Liver (tissue), 3 donors: ENCODE measurements around the gene ZBTB17.

Experiments used
- ATF3 ChIP-seq: IDR thresholded peaks from 2 replicates; pipeline ENCODE4 v1.6.1; 2016; ENCODE audit warnings: antibody characterized with exemption
- CTCF ChIP-seq: fragments of 150-350 bp; IDR thresholded peaks from 2 replicates; pipeline ENCODE4 v1.5.1; 2017; ENCODE audit warnings: improper control_type of control experiment, low read depth, low read length; ENCODE audit not compliant: missing input control
- EGR1 ChIP-seq, 2 donors: IDR thresholded peaks; 2 replicates each; pipeline ENCODE4 v1.6.1; 2016 to 2018; ENCODE audit warnings: antibody characterized with exemption in 2 of 2, low read depth in 2 of 2
- GABPA ChIP-seq, 2 donors: IDR thresholded peaks in 1 of 2; conservative IDR thresholded peaks in 1 of 2; 2 replicates each; pipeline ENCODE4 v1.6.1; 2016; ENCODE audit warnings: antibody characterized with exemption in 2 of 2, mild to moderate bottlenecking in 1 of 2, moderate library complexity in 1 of 2
- HNF4G ChIP-seq: IDR thresholded peaks from 2 replicates; pipeline ENCODE4 v1.6.1; 2016; ENCODE audit warnings: antibody characterized with exemption
- JUND ChIP-seq, 2 donors: IDR thresholded peaks; 2 replicates each; pipeline ENCODE4 v1.6.1; 2016; ENCODE audit warnings: antibody characterized with exemption in 2 of 2
- MAX ChIP-seq: IDR thresholded peaks from 2 replicates; pipeline ENCODE4 v1.6.1; 2016; ENCODE audit warnings: antibody characterized with exemption
- RAD21 ChIP-seq, 2 donors: IDR thresholded peaks; 2 replicates each; pipeline ENCODE4 v1.6.1; 2016; ENCODE audit warnings: antibody characterized with exemption in 2 of 2, mild to moderate bottlenecking in 2 of 2
- REST ChIP-seq: IDR thresholded peaks from 2 replicates; pipeline ENCODE4 v1.6.1; 2016; ENCODE audit warnings: antibody characterized with exemption, mild to moderate bottlenecking
- RXRA ChIP-seq, 2 donors: IDR thresholded peaks; 2 replicates each; pipeline ENCODE4 v1.6.1; 2017 to 2018; ENCODE audit warnings: antibody characterized with exemption in 2 of 2, mild to moderate bottlenecking in 1 of 2
- SP1 ChIP-seq: IDR thresholded peaks from 2 replicates; pipeline ENCODE4 v1.6.1; 2018; ENCODE audit warnings: antibody characterized with exemption, mild to moderate bottlenecking
- TAF1 ChIP-seq: conservative IDR thresholded peaks from 2 replicates; pipeline ENCODE4 v1.6.1; 2016; ENCODE audit warnings: antibody characterized with exemption, mild to moderate bottlenecking
- YY1 ChIP-seq: IDR thresholded peaks from 2 replicates; pipeline ENCODE4 v1.6.1; 2016; ENCODE audit warnings: antibody characterized with exemption, mild to moderate bottlenecking
- ZBTB33 ChIP-seq: IDR thresholded peaks from 2 replicates; pipeline ENCODE4 v1.6.1; 2016; ENCODE audit warnings: antibody characterized with exemption
- donor health status: healthy.
- donor health status: healthy.

GRCh38 chr1:15958793-15959192, 17.1 kb downstream of the ZBTB17 start:
- TF ChIP-seq CTCF = no peak
- no peak for TF ChIP-seq RAD21 (IDR thresholded peaks at IDR 0.05)
- no peak for TF ChIP-seq YY1
- no peak for TF ChIP-seq HNF4G
- TF ChIP-seq ATF3 = no peak
- TF ChIP-seq TAF1 = no peak
- no peak for TF ChIP-seq MAX
- no peak for TF ChIP-seq REST
- TF ChIP-seq GABPA (IDR thresholded peaks at IDR 0.05 in 1 of 2, conservative IDR thresholded peaks at IDR 0.05 in 1 of 2) = no peak
- no peak for TF ChIP-seq JUND (IDR thresholded peaks at IDR 0.05)
- TF ChIP-seq SP1 = no peak
- TF ChIP-seq RXRA (IDR thresholded peaks at IDR 0.05) = no peak
- TF ChIP-seq ZBTB33 = no peak
- TF ChIP-seq EGR1 (IDR thresholded peaks at IDR 0.05; ENCODE audit: low read depth in 2 of 2) = no peak
